Vagina (tissue), 2 donors: ENCODE measurements around the gene SYTL3.

Experiments
- CTCF ChIP-seq, 3 experiments: fragments of 450-650 bp in 2 of 3; fragments of 200-600 bp in 1 of 3; sonication (generic) in 1 of 3; IDR thresholded peaks; one replicate each; pipeline ENCODE4 v1.5.1; 2017 to 2019; ENCODE audit warnings: antibody characterized with exemption in 3 of 3, mild to moderate bottlenecking in 2 of 3, moderate library complexity in 2 of 3
- POLR2A ChIP-seq, 2 donors: fragments of 450-650 bp; IDR thresholded peaks; one replicate each; pipeline ENCODE4 v1.6.1; 2017; ENCODE audit warnings: antibody characterized with exemption in 2 of 2, mild to moderate bottlenecking in 2 of 2, moderate library complexity in 2 of 2
- POLR2AphosphoS5 ChIP-seq, 2 donors: sonication (generic); formaldehyde crosslinking; IDR thresholded peaks; one replicate each; pipeline ENCODE4 v1.9.0; 2017; ENCODE audit warnings: antibody characterized with exemption in 2 of 2, mild to moderate bottlenecking in 2 of 2, low read depth in 1 of 2; ENCODE audit not compliant: insufficient read depth in 1 of 2

GRCh38 chr6:158798311-158798710 lies 148.5 kb downstream of the SYTL3 start:
- TF ChIP-seq POLR2AphosphoS5 (IDR thresholded peaks at IDR 0.05; ENCODE audit: insufficient read depth in 1 of 2, low read depth in 1 of 2) (no peak), CTCF (IDR thresholded peaks at IDR 0.05) (no peak), POLR2A (IDR thresholded peaks at IDR 0.05) (no peak)
